GM12873 (cell line): ENCODE data around the gene PTPA.

Experiments used
- TF ChIP-seq, protein P1 (sequence below): IDR thresholded peaks from 2 replicates; pipeline ENCODE4 v1.5.1; 2012; ENCODE audit warnings: low read depth, mild to moderate bottlenecking, moderate library complexity, low read length, control low read depth; ENCODE audit not compliant: insufficient read depth; ENCODE audit errors: missing control alignments

PTPA gene

GRCh38 chr9:129089246-129089645, 22.0 kb upstream of the PTPA start:
- TF ChIP-seq, protein P1, sequence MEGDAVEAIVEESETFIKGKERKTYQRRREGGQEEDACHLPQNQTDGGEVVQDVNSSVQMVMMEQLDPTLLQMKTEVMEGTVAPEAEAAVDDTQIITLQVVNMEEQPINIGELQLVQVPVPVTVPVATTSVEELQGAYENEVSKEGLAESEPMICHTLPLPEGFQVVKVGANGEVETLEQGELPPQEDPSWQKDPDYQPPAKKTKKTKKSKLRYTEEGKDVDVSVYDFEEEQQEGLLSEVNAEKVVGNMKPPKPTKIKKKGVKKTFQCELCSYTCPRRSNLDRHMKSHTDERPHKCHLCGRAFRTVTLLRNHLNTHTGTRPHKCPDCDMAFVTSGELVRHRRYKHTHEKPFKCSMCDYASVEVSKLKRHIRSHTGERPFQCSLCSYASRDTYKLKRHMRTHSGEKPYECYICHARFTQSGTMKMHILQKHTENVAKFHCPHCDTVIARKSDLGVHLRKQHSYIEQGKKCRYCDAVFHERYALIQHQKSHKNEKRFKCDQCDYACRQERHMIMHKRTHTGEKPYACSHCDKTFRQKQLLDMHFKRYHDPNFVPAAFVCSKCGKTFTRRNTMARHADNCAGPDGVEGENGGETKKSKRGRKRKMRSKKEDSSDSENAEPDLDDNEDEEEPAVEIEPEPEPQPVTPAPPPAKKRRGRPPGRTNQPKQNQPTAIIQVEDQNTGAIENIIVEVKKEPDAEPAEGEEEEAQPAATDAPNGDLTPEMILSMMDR: no peak

GRCh38 chr9:129093602-129094386, 17.4 kb upstream of the PTPA start:
- TF ChIP-seq, protein P1: no peak

DNA sequence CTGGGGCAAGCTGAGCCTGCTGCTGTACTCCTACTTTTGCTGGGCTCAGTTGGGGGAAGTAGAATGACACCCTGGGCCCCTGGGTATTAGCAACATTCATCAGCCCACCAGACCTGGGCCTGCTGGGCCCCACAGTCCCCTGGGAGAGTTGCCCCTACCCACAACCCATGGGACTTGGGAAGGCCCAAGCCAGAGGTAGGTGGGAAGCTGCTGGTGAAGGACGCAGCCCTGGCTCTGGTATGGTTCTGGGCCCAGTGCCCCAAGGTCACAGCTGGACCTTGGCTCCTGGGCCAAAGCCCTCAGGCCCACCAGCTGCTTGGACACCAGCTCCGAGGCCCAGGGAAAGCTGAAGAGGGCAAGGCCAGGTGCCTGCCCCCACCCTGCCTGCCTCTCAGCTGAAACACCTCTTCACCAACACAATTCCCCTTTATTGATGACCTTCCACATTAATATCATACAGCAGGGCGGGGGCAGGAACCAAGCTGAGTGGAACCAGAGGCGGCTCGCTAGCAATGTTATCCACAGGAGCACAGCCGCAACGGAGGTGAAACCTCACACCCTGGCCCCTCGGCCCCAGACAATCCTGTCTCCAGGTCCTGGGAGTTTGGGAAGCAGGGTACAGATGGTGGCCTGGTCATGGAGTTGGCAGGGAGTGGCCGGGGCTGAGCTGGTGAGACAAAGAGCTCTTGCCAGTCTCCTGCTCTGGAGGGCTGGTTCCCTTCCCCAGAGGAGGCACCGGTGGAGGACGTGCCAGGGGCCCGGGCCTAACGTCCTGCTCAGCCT, 16.6 kb upstream of the PTPA start:
- TF ChIP-seq, protein P1: no peak

GRCh38 chr9:129095170-129095667, 16.0 kb upstream of the PTPA start:
- TF ChIP-seq, protein P1: no peak

DNA sequence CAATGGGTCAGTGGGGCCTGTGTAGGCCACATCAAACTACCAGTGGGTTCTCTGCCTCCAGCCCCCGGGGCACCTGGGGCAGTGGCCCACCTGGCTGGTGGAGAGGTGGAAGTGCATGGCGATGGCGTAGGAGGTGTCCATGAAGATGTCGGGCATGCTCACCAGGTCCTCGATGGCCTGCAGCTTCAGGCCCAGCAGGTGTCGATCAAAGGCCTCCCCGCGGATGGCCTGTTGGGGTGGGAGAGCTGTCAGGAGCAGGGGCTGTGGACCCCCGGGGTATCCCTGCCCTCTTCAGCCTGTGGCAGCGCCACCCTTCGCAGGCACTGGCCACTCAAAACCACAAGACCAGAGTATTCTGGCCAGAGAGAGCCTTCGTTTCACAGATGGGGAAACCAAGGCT, 15.3 kb upstream of the PTPA start:
- TF ChIP-seq, protein P1: no peak

GRCh38 chr9:129097671-129098306, 13.4 kb upstream of the PTPA start:
- TF ChIP-seq, protein P1: no peak

DNA sequence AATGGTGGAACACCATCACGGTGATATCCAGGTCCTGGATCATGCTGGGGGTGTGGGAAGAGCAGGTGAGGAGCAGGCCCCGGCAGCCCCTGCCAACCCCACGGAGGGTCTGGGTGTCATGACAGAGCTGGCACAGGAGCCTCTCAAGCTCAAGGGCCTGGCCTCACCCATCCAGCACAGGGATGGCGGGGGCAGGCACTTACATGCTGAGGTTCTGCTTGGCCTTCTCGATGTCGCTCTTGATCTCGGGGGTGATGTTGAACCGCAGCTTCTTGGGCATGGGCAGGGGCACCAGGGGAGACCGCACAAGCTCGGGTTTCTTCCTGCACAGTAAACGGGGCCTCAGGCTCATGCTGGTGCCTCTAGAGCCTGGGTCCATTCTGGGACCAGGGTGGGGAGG, 12.9 kb upstream of the PTPA start:
- TF ChIP-seq, protein P1: no peak
